Hematopoietic multipotent progenitor cell treated with erythropoietin and hydrocortisone succinate and interleukin-3 and kit ligand, for 15 days (in vitro differentiated cells): Measurements from ENCODE around the gene SPATA21.

Source experiments
- DNase-seq: peaks from one replicate; pipeline ENCODE4 v3.0.0-alpha.2; 2015; ENCODE audit warnings: low spot score

SPATA21 gene

DNA sequence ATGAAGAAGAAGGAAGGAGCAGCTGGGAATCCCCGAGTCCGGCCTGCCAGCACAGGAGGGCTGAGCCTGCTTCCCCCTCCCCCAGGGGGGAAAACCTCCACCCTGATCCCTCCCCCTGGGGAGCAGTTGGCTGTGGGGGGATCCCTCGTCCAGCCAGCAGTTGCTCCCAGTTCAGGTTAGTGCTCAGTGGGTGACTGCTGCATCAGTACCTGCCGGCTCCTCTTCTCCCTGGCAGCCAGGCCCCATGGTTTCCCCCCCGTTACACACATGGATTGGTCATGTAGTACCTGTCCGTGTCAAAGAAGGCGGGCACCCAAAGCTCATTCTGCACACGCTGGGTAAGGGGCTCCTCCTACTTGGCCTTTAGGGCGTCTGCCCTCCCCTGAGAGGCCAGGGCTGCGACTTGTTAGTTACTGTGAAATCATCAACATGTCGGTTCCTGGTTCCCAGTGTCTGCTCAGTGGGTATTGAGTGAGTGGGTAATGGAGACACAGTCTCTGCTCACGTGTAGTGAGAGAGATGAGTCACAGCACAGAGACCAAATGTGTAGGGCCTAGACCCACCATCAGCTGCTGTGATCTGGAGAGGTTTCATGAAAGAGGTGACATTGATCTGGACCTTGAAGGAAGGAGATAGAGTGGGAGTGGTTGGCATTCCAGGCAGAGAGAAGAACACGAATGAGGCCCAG, 14.8 kb upstream of the SPATA21 start:
- no peak for DNase-seq

DNA sequence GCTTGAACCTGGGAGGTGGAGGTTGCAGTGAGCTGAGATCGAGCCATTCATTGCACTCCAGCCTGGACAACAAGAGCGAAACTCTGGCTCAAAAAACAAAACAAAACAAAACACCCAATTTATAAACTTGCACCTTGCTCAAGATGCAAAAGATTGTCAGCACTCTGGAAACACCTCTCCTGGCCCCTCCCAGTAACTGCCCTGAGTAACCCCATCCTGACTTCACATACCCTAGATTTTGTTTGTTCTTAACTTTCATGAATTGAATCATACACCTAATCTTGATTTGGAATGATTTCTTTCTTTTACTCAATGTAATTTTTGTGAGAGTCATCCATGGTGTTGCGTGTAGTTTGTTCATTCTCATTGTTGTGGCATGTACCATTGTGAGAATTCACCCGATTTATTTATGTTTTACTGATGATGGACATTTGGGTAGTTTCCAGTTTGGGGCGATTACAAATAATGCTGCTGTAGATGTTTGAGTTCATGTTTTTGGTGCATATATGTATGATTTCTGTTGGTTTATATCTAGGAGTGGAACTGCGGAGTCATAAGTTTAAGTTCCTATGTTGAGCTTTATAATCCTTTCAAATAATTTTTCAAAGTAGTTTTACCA, 13.7 kb upstream of the SPATA21 start:
- no peak for DNase-seq

DNA sequence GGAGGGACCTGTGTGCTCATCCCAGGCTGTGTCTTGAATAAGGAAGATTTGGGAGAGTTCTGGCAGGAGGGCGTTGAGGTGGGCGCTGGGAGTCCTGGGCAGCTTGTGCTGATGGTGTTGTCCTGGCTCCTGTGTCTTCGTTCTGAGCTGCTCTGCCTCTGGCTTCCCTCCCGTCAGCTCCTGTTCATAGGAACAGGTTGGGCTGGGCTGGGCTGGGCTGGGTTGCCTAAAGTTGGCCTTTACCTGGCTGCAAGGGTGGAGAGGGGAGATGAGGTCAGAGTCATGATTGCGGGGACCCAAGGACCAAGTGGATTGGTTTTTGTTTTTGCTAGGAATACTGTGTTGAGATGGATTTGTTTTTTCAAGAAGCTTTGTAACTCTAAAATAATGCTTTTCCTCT, 12.4 kb upstream of the SPATA21 start:
- DNase-seq: no peak

DNA sequence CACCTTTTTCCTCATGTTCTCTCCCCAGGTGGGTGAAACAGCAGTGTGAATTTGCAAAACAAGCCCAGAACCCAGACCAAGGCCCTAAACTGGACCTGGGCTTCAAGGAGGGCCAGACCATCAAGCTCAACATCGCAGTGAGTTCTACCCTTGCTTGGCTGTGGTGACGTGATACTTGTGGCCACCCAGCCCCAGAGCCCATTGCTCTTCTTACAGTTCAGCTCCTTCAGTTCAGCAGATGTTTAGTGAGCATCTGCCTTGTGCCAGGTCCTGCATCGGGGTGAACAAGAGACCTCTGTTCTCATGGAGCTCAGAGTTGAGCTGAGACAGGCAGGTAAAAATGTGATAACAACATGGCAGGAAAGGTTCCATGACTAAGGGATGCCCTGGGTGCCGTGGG, 11.8 kb upstream of the SPATA21 start:
- no peak for DNase-seq

DNA sequence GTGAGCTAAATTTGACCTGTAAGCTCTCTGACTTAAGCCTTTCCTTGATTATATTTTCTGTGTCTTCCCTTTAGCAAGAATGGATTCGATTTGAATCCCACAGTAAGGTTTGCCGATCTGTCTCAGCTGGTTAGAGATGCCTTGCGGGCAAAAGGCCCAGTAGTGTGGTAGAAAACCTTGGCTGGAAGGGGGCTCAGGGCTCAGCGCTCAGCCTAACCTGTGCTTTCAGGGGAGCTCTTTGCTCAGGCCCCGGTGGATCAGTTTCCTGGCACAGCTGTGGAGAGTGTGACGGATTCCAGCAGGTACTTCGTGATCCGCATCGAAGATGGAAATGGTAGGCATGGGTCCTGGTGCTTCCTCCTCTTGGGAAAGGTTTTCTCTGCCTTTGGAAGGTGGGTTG, 10.4 kb upstream of the SPATA21 start:
- no peak for DNase-seq

DNA sequence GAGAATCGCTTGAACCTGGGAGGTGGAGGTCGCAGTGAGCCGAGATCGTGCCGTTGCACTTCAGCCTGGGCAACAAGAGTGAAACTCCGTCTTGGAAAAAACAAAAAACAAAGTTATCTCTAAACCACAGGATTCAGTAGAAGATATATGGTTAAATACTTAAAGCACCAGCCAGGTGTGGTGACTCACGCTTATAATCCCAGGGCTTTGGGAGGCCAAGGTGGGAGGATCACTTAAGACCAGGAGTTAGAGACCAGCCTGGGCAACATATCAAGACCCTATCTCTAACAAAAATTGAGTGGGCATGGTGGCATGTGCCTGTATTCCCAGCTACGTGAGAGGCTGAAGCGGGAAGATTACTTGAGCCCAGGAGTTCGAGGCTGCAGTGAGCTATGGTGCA, 8.9 kb upstream of the SPATA21 start:
- DNase-seq: no peak

DNA sequence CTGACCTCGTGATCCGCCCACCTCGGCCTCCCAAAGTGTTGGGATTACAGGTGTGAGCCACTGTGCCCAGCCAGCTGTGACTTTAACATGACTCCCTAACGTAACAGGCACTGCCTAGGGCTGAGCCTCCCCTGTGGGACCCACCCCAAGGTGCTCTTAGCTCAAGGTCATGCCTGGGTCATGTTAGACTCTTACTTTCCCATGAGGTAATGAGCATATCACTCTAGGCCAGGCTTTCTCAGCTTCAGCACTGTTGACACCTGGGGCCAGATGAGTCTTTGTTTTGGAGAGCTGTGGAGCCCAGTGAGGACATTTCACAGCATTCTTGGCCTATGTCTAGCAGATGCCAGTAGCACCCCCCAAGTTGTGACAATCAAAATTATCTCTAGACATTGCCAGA, 7.8 kb upstream of the SPATA21 start:
- DNase-seq: no peak

DNA sequence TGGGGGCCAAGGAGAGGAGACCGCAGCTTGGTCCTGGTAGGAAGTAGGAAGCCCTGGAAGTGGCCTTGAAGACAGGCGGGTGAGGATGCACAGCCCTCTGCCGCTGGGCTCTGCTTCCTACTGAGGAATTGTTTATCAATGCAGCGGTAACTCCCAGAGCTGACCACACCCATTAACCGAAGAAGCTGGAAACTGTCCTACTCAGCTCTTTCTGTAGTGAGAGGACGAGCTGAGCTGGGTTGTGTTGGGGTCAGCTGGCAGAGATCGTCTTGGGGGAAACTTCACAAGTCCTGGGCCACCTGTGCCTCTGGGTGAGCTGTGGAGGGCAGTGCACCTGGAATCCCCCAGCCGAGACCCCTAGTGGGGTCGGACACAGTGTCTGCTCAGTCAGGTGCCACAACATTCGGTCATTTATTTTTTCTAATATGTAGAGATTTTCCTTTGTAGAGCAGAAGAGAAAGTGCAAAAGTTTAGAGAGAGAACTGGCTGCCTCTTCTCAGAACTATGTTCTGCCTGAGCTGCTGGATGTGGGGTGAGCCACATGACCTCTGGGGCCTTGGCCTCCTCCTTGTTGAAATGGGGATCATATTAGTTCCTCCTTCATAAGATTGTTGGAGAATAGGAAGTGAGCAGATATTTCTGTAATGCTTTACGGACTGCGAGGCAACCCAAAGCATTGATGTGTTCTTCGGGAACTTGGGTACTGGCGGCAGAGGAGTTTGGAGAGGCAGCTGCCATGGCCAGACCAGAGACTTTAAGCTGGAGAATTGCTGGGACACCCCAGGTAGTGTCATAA, 6.9 kb upstream of the SPATA21 start:
- peak; percentile 77 for DNase-seq

DNA sequence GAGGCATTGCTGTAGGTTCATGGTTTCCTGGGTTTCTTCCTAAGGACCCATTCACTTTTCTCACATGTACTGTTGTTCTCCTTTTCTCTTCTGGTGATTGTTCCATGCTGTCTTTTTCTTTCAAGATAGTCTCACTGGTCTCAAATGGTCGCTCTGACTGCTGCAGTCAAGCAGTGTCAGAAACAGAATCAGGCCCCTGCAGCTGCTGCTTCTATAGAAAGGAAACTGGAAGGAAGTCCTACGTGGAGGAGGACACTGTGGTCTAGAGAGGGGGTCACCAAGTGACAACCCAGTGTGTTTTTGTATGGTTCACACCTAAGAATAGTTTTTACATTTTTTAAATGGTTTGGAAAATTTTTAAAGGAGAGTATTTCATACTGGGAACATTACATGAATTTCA, 5.7 kb upstream of the SPATA21 start:
- no peak for DNase-seq

DNA sequence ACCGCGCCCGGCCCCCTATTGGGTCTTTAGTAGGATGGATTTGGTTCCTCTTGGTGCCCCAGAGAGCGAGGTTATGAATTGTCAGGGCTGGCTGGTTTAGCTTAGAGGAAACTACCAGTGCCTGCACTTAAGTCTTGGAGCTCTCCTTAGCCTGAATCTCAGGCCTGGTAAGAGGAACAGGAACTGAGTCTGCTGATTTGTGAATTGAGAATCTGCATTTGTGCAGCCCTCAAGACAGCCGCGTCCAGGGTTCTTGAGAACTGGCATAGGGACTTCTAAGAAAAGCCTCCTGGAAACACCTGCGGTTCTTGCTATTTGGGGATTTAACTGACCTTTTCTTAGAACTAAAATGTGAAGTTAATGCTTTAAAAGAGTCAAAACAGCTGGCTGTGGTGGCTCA, 5.0 kb upstream of the SPATA21 start:
- no peak for DNase-seq

DNA sequence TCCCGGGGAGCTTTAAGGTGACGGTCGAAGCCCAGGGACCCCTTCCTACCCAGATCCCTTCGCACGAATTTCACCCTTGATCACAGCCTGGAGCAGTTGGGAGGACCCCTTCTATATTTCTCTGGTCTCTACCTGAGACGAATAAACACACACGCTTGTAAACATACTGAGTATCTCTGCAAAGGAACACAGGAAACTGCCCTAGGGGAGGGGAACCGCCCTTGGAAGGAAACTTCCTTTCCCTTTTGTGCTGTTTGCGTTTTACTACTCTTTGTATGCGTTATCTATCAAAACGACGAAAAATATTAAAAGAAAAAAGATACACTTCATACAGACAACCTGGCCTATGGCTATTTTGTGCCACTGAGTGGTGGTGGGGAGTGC, 4.0 kb upstream of the SPATA21 start:
- no peak for DNase-seq

DNA sequence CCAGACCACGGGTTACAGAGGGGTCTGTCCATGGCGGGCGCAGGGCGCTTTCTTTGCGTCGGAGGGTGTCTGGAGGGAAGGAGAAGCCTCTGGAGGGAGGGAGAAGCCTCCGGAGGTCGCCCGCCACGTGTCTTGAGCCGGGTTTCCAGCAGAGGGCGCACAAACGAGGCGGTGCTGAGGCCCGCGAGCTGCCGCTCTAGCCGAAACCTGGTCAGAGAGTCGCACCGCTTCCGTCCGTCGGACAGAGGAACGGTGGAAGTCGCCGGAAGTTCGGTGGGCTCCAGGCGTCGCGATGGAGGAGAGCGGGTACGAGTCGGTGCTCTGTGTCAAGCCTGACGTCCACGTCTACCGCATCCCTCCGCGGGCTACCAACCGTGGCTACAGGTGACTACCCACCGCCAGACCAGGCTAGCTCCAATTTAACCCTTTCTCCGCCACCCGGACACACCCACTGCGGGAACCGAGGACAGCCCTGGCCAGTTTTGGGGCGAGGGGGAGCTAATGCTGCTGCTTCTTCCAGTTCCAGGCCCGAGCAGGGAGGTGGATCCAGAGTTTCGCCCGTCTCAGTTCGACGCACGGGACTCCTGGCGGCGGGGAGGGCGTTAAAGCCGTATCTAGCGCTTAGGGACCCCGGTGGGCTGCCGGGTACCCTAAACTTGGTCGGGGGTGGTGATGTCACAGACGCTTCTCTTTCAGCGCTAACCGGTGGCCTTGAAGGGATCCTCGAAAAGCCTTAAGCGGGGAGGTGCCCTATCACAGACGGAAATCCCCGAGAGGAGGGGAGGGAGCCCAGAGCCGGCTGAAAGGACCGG, 3.5 kb upstream of the SPATA21 start, which contains the start of gene NECAP2:
NECAP2 (plus strand) TSS at position 255 of the 812 bp plus-strand sequence; CDS start at position 293, 38 bp downstream.
- peak; percentile 92 for DNase-seq

DNA sequence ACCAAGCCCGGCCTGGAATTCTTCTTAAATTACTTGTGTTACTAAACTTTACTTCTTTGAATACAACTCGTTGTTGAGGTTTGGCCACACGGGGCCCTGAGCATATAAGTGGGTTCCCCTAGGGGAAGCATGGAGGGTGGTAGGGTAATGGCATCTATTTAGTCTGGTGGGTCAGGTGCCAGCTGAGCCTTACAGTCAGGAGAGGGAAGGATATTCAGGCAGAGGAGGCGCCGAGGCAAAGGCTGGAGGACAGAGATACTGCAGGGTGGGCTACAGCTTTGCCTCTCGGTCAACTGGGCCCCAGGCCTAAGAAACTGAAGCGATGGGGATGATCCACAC, 2.9 kb upstream of the SPATA21 start:
- no peak for DNase-seq

DNA sequence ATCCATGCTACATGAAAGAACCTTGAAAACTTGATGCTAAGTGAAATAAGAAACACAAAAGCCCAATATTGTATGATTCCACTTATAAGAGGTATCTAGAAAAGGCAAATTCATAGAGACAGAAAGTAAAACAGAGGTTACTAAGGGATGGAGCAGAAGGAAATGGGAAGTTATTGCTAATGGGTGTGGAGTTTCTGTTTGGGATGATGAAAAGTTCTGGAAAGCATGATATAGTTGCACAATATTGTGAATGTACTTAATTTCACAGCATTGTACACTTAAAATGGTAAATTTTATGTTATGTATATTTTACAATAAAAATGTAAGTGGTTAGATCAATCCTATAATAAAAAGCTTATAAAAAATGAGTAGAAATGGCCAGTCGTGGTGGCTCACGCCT, 1.7 kb upstream of the SPATA21 start:
- DNase-seq: no peak

DNA sequence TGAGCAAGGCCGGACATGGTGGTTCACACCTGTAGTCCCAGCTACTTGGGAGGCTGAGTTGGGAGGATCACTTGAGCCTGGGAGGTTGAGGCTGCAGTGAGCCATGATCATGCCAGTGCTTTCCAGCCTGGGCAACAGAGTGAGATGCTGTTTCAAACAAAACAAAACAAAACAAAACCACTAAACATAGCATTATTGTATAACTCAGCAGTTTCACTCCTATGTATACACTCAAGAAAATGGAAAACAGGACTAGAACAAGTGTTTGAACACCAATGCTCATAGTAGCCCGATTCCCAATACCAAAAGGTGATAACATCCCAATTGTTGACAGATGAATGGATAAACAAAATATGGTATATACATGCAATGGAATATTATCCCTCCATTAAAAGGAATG, 1.3 kb upstream of the SPATA21 start:
- DNase-seq: no peak

DNA sequence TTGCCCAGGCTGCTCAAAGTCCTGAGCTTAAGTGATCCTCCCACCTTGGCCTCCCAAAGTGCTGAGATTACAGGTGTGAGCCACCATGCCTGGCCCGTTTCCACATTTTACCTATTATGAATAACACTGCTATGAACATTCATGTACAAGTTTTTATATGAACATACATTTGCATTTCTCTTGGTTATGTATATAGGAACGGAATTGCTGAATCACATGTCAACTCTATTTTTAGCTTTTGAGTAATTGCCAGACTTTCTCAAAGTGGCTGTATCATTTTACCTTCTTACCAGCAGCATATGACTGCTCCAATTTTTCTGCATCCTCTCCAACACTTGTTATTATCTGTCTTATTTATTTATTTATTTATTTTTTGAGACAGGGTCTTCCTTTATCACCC, 2.7 kb downstream of the SPATA21 start:
- no peak for DNase-seq

DNA sequence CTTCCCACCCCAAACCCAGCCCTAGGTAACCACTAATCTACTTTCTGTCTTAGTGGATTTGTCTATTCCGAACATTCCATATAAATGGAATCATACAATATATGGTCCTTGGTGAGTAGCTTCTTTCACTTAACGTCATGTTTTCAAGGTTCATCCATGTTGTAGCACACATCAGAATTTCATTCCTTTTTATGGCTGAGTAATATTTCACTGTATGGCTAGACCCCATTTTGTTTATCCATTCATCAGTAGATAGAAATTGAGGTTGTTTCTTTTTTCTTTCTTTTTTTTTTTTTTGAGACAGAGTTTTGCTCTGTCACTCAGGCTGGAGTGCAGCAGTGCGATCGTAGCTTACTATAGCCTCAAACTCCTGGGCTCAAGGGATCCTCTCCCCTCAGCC, 3.2 kb downstream of the SPATA21 start:
- DNase-seq: no peak

DNA sequence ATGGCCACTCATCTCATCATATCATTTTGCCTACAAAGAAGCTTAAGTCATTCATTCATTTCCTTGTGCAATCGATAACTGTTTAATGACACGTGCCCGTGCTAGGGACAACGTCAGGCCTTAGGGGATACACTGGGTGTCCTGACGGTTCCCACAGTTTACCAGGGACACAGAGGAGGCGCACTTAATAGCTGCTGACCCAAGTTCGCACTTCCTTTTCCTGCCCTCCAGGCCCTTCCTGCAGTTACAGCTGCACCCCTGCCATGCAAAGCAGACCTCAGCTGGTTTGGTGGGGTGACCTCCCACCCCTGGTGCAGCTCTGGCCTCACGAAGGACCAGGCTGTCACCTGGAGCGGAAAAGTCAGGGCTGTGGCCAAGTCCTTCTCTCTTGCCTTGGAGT, 4.2 kb downstream of the SPATA21 start:
- no peak for DNase-seq

DNA sequence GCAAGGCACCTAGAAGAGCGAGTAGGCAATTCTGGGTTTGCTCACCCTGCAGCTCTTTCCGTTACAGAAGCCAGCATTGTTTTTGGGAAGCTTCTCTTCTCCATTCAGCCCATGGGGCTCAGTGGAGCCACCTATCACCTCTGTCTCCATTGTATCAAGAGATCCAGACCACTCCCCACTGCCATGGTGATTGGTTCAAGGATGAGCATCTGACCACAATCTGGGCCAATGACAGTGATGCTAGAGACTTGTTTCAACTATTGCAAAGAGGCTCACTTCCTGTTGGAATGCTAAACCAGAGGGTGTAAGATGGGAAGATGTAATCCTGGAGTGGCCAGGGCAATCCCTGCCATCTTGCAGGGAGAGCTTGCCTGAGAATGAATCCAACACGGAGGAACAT, 6.6 kb downstream of the SPATA21 start:
- DNase-seq: no peak

DNA sequence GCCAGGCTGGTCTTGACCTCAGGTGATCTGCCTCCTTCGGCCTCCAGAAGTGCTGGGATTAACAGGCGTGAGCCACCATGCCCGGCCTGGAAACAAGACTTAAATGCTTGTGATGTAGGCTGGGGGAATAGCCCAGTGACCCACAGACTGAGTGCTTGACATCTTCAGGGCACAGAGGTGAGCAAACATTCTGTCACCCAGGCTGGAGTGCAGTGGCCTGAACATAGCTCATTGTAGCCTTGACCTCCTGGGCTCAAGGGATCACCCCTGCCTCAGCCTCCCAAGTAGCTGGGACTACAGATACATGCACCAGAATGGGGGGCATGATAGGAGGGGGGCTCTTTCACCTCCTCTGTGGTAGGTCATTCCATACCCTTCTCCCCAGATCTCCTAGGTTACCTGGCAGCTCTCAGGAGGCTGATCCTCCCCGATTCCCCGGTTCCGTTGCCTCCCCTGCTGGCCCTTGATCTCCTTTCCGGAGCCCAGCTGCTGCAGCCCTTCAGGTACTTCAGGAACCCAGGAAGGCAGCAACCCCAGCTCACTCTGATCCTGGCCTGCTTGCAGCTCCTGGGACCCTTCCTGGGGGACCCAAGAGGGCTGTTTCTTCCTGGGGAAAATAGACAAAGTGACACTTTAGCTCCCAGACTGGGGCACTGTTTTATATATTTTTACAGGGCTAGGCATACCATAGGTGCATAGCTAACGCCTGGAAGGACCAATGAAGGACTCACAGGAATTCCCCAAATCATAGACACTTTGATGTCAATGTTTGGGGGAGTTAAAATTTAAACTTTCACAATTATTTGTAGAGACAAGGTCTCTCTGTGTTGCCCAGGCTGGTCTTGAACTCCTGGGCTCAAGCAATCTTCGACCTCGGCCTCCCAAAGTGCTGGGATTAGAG, 11.8 kb downstream of the SPATA21 start:
- DNase-seq: no peak

DNA sequence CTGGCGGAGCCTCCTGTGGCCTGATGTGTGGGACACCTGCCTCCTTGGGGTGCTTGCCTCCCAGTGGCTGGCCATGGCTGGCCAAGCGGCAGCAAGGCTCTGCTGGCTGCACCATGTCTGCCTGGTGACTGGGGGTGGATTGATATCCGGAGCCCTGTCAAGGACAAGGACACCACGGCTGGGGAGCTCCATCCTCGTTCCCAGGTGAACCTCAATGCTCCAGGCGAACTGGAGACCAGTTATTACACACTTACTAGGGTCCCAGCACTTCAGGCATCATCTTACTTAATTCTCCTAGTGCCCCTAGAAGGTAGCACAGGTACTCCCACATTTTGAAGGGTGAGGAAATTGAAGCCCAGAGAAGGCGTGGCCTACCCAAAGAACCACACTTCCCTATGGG, 15.2 kb downstream of the SPATA21 start:
- DNase-seq: no peak

DNA sequence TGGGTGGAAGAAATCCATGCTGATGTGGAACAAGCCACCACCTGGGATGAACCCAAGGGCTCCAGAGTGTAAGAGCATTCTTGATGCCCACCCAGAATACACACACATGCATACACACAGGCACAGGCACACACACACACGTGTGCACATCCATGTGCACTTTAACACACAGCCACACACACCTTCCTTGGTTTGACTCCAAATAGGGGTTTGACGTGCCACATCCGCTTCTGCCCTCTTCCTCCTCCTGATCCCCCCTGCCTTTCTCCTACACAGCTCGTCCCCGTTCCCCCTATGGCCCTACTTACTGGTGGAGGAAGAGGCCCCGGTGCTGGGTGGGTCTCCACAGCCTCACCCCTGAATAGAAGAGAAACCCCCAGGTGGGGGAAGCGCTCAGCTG, 16.0 kb downstream of the SPATA21 start:
- no peak for DNase-seq
